SKM-1 treated with dmso at 0.1 percent for 144 hours (cell line): Measurements from ENCODE around the gene ATG5.
"Not testable (repeated sequence)": the region's sequence is repeated elsewhere in the genome, so short reads cannot be mapped to it uniquely, and the experiment has no call there.

ENCODE experiments used
- DNase-seq: peaks from one replicate; lab custom pipeline; 2025; ENCODE audit not compliant: unreplicated experiment; lab: John Stamatoyannopoulos, UW

Gene ATG5

GRCh38 chr6:106160189-106160588, 165.4 kb downstream of the ATG5 start:
- no peak for DNase-seq

DNA sequence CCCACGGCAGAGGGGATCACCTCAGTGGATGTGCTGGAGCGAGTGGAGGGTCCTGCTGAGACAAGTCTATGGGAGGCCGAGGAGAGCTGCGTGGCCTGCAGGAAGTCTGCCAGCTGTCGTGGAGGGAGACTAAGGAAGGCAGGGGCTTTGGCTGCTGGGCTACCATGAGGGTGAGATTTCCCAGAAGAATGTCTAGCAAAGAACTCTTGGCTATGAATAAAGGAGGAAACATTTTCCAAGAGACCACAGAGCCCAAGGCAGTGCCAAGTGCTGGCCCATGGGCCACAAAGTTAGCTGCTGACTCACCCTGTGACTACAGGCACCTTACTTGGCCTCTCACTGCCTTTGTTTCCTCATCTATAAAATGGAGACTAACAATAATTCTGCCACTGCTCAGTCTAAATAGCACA, 166.0 kb downstream of the ATG5 start:
- no peak for DNase-seq

- DNase-seq, result no peak
Observed at GRCh38 chr6:106158816-106159215, 166.7 kb downstream of the ATG5 start.

DNA sequence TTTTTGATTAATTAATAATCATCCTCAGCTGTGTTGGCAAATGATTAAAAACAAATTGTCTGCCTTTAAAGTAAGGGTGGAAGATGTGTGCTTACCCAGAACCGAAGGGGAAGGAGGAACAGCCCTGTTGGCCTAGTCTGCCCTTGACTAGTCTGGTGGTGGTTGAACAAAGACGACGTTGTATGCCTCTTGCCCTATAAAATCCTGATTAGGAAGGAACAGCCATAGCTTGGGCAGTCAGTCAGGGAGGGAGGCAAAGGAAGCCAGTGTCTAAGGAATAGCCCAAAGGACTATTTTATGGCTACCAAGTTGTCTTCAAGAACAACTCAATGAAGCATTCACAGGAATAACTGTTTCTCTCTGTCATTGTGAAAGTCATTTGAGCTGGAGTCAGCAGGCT, 168.7 kb downstream of the ATG5 start:
- no peak for DNase-seq

- DNase-seq, result no peak
Observed at GRCh38 chr6:106156413-106156812, 169.1 kb downstream of the ATG5 start.

GRCh38 chr6:106155219-106155830, 170.2 kb downstream of the ATG5 start:
- no peak for DNase-seq

- no peak for DNase-seq
Observed at GRCh38 chr6:106154326-106154725, 171.2 kb downstream of the ATG5 start.

DNA sequence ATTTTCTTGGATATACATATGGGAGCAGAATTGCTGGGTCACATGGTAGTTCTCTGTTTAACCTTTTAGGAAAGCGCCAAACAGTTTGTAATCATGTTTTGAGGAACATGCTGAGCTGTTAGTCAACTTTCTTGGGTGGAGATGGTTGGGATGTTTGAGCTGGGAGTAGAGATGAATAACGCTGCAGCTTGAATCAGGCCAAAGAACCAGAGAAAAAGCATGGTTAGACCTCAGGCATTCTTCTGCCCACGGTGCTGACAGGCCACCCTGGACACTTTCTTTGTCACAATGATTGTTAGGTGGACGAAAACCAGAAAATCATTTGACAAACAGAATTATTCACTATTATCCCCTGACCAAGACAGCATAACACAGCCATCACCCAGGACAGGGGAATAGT, 172.6 kb downstream of the ATG5 start:
- DNase-seq, result no peak

- not testable (repeated sequence) for DNase-seq
Observed at GRCh38 chr6:106152476-106152875, 173.1 kb downstream of the ATG5 start.

DNA sequence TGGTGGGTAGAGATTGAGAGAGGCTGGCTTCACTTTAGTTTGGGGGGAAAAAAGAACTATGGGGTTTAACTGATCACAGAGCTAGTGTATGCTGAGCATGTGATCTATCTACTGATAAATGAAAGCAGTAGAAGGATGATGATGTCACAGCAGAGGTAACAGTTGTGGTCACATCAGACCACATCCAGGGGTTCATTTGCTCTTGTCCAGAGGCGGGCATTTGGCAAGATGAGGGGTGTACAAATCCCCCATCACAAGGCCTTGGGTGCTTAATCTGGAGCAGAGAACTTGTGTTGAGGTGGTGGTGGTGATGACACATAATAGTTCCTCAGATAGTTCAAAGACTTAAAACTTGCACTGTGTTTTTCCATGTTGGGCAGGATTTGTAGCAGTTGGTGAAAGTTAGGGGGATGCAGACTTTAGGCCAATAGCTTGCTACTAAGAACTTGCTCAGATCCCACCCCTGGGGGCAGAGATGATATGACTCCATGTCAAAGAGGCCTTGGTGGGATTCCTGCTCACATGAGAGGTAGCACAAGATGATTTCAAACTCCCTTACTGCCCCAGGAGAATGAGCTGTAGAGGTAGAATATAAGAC, 176.0 kb downstream of the ATG5 start:
- DNase-seq, result no peak

DNA sequence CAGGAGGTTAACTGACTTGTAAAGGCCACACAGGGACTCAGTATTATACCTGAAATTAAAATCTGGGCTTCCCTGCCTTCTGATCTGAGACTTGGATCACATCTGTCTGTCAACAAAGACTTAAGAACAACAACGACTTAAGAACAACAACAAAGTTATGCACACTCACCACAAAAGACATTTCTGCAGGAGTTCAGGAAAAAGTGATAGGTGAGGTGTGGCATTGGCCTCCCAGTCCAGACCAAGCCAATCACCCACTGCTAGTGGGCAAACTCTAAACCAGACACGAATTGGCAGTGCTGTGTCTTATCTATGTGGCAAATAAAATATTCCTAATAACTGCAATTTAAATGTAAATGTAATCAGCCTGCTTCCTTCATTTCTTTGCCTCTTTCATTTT, 178.1 kb downstream of the ATG5 start:
- DNase-seq, result no peak

DNA sequence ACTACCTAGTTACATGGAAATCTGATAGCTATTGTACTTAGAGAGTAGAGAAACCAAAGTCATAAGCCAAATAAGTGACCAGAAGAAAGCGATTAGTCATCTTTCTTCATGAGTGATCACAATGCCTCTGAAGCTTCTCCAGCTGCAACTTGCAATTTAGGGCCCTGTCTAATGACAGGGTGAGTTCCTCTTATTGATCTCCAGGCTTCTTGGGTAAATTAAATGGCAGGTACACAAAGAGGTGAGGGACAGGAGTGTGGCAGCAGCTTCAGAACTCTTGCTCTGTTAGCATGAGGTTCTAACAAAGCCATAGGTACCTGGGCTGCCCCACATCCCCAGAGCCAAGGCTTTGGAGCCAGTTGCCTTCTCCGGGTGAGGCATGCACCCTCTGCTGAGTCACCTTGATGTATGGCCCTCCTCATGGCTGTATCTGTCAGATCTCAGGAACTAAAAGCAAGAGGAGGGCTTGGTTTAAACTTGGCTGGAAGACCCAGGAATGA, 178.7 kb downstream of the ATG5 start:
- DNase-seq, result no peak

- no peak for DNase-seq
Observed at GRCh38 chr6:106145741-106146227, 179.8 kb downstream of the ATG5 start.

- no peak for DNase-seq
Observed at GRCh38 chr6:106145144-106145543, 180.4 kb downstream of the ATG5 start.

DNA sequence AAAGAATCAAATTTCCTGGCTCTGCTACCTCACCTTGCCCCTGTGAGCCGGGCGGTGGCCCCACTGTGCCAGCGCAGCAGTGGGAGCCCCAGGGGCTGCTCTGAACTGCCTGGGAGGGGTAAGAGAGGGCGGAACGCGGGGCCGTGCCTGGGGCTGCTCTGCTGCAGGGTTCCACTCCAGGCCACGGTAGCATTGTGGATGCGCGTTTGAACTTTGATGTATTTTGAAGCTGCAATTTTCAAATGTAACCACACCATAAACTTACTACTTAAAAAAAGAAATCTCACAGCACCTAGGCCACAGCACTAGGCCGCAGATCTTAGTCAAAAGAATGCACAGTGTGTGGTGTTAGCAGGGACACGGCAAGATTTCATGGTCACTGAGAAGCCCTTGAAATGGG, 181.9 kb downstream of the ATG5 start:
- no peak for DNase-seq

- no peak for DNase-seq
Observed at GRCh38 chr6:106142876-106143431, 182.6 kb downstream of the ATG5 start.

- no peak for DNase-seq
Observed at GRCh38 chr6:106141441-106142237, 183.9 kb downstream of the ATG5 start.

DNA sequence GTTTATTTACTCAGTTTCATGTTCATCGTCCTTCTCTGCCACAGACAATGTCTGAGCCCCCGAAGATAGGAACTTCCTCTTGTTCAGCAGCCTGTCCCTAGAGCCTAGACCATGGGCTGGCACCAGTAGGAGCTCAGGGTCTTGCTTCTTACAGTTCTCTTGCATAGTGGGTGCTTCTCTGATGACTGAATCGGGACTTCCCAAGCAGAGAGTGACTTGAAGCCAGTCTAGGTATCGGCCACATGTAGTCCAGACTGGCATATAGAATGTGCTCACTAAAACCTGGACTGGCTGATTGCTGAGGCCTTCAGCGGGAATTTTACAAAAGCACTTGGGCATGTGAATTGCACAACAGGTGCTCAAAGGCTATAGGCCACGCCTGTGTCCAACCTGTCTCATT, 187.4 kb downstream of the ATG5 start:
- DNase-seq, result no peak

- DNase-seq, result no peak
Observed at GRCh38 chr6:106136845-106137244, 188.7 kb downstream of the ATG5 start.

DNA sequence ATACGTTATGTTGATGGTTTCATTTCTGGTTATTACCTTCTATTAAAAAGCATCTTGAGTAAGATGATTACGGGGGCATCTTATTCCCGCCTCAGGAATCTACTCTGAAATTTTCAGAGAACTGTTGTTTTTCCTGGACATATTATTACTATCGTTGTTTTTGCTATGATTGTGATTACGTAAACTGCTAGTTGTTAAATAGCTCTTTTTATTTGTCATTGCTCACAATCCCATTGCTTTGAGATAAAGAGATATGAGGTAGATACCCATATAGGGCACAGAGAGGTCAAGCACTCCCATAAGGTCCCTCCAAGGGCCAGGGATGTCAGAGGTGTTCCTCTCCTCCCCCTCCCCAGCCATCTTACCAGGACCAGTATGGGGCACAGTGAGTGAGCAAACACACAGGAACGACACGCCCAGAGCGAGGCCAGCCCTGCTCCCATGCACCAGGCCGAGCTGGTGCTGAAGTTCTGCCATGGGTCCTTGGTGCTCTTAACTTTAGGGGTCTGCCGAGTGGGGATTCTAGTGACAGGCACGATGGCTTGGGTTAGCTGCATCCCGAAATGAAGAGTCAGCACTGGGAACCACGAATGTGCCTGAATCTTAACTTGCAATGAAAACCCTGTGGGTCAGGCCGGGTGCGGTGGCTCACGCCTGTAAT, 189.5 kb downstream of the ATG5 start:
- DNase-seq, result no peak
